Duodenal mucosa (tissue), 2 donors: Measurements from ENCODE around the gene TMEM250.

Source experiments
- H3K27ac ChIP-seq: one replicate; pipeline ENCODE4 v1.7.0; 2013; ENCODE audit warnings: low read depth, low read length
- H3K27me3 ChIP-seq, 2 donors: one replicate each; pipeline ENCODE4 v1.7.0; 2013; ENCODE audit warnings: low read length in 2 of 2, control low read depth in 1 of 2; ENCODE audit not compliant: insufficient read depth in 2 of 2, control insufficient read depth in 1 of 2
- H3K36me3 ChIP-seq, 2 donors: one replicate each; pipeline ENCODE4 v1.7.0; 2013; ENCODE audit warnings: low read length in 2 of 2, control low read depth in 1 of 2; ENCODE audit not compliant: insufficient read depth in 2 of 2, control insufficient read depth in 1 of 2
- H3K4me1 ChIP-seq, 2 donors: one replicate each; pipeline ENCODE4 v1.7.0; 2013; ENCODE audit warnings: low read length in 2 of 2, control low read depth in 1 of 2; ENCODE audit not compliant: insufficient read depth in 2 of 2, control insufficient read depth in 1 of 2
- H3K4me3 ChIP-seq, 2 donors: one replicate each; pipeline ENCODE4 v1.7.0; 2013; ENCODE audit warnings: low read length in 2 of 2, low read depth in 1 of 2
- H3K9ac ChIP-seq, 2 donors: one replicate each; pipeline ENCODE4 v1.7.0; 2013; ENCODE audit warnings: low read length in 2 of 2, low read depth in 1 of 2
- H3K9me3 ChIP-seq, 2 donors: one replicate each; pipeline ENCODE4 v1.7.0; 2013; ENCODE audit warnings: low read length in 2 of 2, control low read depth in 1 of 2; ENCODE audit not compliant: control insufficient read depth in 1 of 2

The TMEM250 gene

DNA sequence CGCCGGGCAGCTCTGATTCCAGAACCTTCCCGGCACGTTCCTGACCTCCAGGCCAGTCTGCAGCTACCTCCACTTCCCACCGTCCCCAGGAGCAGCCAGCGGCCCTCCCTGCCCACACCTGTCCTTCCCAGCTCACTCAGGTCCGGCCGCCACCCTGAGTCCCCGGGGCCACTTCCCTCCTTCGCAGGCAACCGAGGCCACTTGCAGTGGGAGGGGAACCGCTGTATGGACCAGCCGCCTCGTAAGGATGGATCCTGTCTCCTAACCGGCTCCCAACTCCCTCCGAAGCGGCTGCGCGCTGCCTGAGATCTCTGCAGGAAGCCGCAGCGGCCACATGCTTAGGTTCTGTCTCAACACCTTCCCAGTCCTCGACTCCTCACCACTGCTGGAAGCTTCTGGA is 7.5 kb downstream of the TMEM250 start:
- Histone ChIP-seq H3K36me3 (peaks cover 9 to 16% of the 10 kb centered on the region in 2 donors), H3K4me1 (peaks cover 35 to 37% of the 10 kb centered on the region in 2 donors), H3K27ac (no peak overlapping the region), H3K27me3 (no peaks in the 10 kb centered on the region), H3K4me3 (no peak overlapping the region), H3K9ac (no peak overlapping the region), H3K9me3 (no peaks in the 10 kb centered on the region)

DNA sequence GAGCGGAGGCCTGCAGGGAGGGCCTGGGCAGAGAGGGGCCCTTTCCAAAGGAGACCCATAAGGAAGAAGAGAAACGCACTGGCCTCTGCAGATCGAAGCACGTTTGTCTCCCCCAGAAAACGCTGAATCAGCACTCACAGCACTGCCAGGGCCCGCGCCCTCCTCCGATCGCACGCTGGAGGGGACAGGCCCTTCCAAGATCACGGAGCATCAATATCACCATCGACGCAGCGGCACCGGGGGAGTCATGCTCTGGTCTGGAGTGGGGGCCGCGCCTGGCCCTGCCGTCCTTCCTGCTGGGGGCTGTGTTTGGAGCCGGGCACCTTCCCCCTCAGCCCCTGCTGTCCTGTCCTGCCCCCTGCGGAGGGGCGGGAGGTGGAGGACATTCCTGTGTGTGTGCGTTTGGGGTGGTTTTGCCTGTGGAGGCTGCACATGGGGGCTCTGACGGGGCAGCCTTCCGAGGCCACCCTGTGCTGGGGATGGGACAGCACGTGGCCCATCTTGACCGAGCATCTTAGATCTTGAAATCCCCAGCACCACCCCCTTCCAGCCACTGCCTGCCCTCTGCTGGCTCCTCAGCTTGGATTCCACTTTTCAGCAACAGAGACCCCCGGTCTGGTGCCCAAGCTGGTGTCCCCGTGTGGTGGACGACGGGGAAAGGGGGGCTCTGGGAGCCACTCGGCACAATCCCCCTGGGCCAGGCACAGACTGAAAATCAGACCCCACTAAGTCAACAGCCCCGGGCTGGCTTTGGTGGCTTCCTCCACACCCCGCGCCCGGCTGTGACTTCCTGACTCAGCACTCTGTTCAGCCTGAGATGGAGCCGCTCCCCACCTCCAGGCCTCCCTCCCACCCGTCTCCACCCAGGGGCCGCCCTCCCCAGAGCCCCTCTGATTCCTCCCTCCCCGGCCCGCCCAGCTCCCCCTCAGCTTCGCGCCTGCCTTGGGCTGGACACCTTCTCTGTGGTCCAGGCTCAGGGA is 8.3 kb downstream of the TMEM250 start:
- Histone ChIP-seq H3K36me3 (peaks cover 8% of the 10 kb centered on the region in 2 donors), H3K9ac (peak overlapping the region in 1 of 2 donors; percentile 18), H3K27ac (peak overlapping the region; percentile 32), H3K4me1 (peaks cover 38 to 42% of the 10 kb centered on the region in 2 donors), H3K27me3 (no peaks in the 10 kb centered on the region), H3K9me3 (no peaks in the 10 kb centered on the region), H3K4me3 (peak overlapping the region; percentile 50 to 52)

DNA sequence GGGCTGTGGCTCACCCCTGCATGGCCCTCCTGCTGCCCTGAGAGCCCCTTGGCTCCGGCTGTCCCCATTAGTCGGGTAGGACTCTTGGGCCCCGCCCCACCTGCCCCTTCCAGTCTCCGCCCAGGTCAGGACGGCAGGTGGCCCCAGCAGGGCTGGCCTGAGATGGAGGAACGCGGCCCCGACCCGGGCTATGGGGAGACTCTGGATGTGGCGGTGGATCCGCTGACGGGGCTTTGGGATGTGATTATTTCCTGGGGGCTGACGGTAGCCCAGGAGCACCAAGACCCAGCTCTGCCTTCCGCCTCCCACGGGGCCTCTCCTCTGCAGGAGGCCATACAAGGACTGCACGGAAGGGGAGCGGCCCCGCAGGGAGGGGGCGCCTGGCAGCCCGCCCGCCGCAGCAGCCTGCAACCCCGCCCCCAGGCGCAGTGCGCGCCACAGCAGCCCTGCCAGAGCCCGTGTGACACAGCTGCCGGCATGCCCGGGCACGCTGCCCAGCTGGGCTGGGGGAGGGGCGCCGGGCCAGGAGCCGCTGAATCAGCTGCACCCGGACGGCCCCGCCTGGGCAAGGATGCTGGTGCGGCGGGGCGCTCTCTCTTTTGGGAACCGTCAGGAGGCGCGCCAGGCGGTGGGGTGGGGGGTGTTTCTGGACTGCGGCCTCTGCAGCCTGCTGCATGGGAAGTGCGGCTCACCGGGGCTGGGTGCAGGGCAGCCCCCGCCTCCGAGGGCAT is 9.2 kb downstream of the TMEM250 start:
- H3K9me3 ChIP-seq, result no peaks in the 10 kb centered on the region
- no peaks in the 10 kb centered on the region for H3K36me3 ChIP-seq
- peak overlapping the region; percentile 47 to 65 for H3K9ac ChIP-seq
- H3K27me3 ChIP-seq, result no peaks in the 10 kb centered on the region
- H3K4me1 ChIP-seq, result peaks cover 46% of the 10 kb centered on the region in 2 donors
- H3K4me3 ChIP-seq, result peak overlapping the region; percentile 52 to 56
- peak overlapping the region; percentile 66 for H3K27ac ChIP-seq

DNA sequence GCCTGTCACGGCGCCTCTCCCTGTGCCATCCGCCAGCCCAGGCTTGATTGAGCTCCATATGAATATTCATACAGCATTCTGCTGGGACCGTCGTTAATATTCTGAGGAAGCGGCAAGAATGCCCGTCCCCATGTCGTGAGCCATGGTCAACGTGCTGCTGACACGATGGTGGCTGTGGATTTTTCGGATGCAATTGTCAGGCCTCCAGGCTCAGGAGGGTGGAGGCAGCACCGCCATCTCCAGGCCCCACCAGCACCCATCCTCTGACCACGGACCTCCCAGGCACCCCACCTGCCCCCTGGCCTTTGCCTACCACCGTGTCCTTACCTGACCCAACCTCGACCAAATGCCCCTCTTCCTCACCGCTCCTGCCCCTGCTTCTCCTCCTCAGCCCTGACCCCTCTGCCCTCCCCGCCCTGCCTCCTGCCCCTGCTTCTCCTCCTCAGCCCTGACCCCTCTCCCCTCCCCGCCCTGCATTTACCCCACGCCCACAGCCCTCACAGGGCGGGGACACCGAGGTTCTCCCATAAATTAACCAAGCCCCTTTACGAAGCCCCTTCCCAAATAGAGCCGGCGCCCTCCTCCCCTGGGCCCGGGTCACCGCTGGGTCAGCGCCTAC is 9.9 kb downstream of the TMEM250 start:
- Histone ChIP-seq H3K4me3 (peak overlapping the region; percentile 52 to 56), H3K4me1 (peaks cover 49 to 52% of the 10 kb centered on the region in 2 donors), H3K27ac (no peak overlapping the region), H3K27me3 (no peaks in the 10 kb centered on the region), H3K36me3 (no peaks in the 10 kb centered on the region), H3K9me3 (no peaks in the 10 kb centered on the region), H3K9ac (peak overlapping the region; percentile 47 to 65)

DNA sequence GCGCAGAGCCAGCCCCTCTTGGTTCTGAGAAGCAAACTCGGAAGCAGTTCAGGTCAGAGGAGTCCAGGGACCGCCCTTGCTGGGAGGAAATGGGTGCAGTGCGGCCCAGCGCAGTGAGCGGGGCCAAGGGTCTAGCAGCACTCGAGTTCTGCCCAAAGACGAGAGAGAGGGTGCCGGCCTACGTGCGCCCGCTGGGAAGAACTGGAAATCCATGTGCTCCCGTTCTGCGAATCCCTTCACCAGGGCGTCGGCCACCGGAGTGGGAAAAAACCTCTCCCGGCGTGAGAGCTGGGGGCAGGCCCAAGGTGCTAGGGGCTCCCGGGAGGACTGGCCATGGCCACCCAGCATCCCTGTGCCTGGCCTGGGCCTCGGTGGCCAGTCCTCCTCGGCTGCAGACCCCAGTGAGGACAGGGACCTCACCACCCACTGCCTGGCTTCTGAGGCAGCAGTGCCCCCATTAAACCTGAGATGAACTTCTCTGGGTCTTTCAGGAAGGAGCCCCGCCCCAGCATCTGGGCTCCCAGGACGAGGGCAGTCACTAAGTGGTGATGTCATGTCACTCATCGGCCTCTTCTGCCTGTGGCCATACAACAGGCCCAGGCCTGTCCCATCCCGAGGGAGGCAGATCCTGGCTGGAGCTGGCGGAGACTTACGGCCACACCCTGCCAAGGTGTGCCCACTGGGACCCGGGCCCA is 10.6 kb downstream of the TMEM250 start:
- H3K4me1 ChIP-seq, result peaks cover 49 to 56% of the 10 kb centered on the region in 2 donors
- H3K4me3 ChIP-seq, result peak overlapping the region; percentile 16 to 21
- H3K27ac ChIP-seq, result peak overlapping the region; percentile 38
- H3K27me3 ChIP-seq, result no peaks in the 10 kb centered on the region
- H3K36me3 ChIP-seq, result no peaks in the 10 kb centered on the region
- H3K9me3 ChIP-seq, result no peaks in the 10 kb centered on the region
- peak overlapping the region; percentile 43 to 65 for H3K9ac ChIP-seq

DNA sequence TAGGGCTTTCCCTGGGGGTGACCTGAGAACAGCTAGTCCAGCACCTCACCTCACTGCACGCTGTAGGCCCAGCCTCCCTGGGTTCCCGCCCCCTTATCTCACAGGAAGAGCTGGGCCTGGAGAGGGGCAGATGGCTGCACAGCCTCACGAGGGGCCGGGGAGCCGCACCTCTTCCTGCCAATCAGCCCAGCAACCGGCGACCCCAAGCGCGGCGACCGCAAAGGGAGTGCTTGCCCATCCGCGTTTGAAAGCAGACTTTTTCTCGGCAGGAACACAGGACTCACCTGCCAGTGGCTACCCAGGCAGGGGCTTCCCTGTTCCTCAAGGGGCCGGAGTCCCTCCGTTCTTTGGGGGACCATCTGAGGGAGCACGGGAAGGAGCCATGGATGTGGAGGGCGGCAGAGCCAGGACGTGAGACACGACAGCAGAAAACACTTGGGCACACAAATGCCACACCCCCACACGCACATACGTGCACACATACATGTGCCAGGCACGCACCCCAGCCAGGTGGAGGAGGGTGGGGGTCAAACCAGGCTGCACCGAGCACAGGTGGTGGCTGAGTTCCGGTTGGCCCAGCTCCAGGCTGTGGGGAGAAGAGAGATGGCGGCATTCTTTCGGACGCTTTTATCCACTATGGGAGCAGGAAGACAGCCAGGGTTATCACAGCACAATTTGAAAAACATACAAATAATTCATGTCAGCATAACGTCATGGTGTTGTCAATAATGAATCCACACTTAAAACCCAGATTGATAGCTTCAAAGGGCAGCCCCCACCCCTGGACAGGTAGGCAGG is 11.3 kb downstream of the TMEM250 start:
- H3K36me3 ChIP-seq, result no peaks in the 10 kb centered on the region
- H3K27ac ChIP-seq, result peak overlapping the region; percentile 38
- peak overlapping the region; percentile 16 to 21 for H3K4me3 ChIP-seq
- peaks cover 49 to 56% of the 10 kb centered on the region in 2 donors for H3K4me1 ChIP-seq
- peak overlapping the region in 1 of 2 donors; percentile 15 for H3K9ac ChIP-seq
- no peaks in the 10 kb centered on the region for H3K27me3 ChIP-seq
- H3K9me3 ChIP-seq, result no peaks in the 10 kb centered on the region

DNA sequence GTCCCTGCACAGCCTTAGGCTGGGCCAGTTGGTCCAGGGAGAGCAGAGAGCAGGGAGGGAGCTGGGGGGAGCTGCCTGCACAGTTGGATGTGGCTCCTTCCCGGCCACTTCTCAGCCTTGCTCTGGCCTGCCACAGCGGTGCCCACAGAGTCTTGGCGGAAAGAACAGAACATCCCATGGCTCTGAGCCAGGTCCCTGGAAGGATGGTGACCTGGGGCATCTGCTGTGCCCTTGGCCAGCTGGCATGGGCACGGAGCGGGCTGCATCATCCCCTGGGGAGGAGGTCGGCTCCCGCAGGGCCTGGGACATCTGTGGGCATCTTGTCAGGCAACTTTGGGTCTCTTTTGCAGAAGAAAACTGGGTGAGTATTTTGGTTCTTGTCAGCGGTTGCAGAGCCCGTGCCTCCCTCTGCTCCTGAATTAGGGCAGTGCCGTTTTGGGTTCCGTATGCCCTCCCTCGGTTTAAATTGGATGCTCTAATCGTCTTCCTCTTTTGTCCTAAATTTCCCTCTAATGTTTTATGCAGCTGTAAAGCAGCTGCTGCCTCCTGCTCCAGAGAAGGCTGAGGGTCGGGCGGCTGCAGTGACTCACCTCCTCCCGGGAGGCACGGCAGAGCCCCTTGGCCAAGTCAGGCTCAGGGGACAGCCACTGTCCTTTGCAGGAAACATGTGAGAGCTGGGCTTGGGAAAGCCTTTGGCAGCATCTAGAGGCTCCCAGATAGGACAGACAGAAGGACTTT is 13.1 kb downstream of the TMEM250 start:
- H3K9me3 ChIP-seq, result no peaks in the 10 kb centered on the region
- H3K4me3 ChIP-seq, result no peak overlapping the region
- no peaks in the 10 kb centered on the region for H3K27me3 ChIP-seq
- H3K27ac ChIP-seq, result no peak overlapping the region
- H3K4me1 ChIP-seq, result peaks cover 49 to 59% of the 10 kb centered on the region in 2 donors
- H3K36me3 ChIP-seq, result no peaks in the 10 kb centered on the region
- H3K9ac ChIP-seq, result no peak overlapping the region

DNA sequence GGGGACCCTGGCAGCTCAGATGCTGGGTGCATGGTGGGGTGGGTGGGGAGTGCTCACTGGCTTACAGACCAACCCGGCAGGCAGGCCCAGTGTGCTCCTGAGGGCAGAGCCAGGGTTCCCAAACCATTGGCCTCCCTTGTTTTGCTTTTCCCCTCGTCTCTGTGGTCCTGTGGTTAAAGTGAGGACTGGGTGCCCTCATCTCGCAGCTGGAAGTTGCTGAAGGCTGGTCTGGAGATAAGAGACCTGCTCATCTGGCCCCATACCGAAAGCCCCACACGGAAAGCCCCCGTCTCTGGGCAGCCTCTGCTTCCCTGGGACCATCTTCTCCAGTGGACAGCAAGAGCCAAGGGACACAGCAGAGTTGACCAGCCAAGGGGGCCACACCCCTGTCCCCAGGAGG is 13.8 kb downstream of the TMEM250 start:
- Histone ChIP-seq H3K4me1 (peaks cover 45 to 53% of the 10 kb centered on the region in 2 donors), H3K27ac (no peak overlapping the region), H3K9ac (no peak overlapping the region), H3K9me3 (no peaks in the 10 kb centered on the region), H3K4me3 (no peak overlapping the region), H3K27me3 (no peaks in the 10 kb centered on the region), H3K36me3 (no peaks in the 10 kb centered on the region)

DNA sequence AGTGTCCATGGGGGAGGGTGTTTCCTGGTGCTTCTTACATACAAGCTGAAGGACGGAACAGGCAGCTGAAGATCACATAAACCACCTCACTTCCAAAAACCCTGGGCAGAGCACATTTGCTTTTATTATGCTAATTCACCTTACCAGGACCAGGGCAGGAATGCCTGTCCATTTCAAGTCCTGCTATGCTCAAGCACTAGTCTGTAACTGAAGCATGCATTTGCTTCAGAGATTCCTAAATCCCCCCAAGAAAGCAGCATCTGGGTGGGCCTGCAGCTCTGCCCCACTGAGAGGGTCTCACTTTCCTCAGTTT is 14.2 kb downstream of the TMEM250 start:
- H3K27me3 ChIP-seq, result no peaks in the 10 kb centered on the region
- no peaks in the 10 kb centered on the region for H3K9me3 ChIP-seq
- H3K4me1 ChIP-seq, result peaks cover 43 to 50% of the 10 kb centered on the region in 2 donors
- no peak overlapping the region for H3K4me3 ChIP-seq
- no peak overlapping the region for H3K27ac ChIP-seq
- H3K36me3 ChIP-seq, result no peaks in the 10 kb centered on the region
- no peak overlapping the region for H3K9ac ChIP-seq
